Measurements from ENCODE around the gene SHISA8.

GRCh38 chr22:41902932-41903421 lies 11.9 kb downstream of the SHISA8 start:
- no peak for TF ChIP-seq CTCF (IDR thresholded peaks at IDR 0.05; ENCODE audit: insufficient read depth, low read length, poor library complexity, severe bottlenecking)
- TF ChIP-seq EZH2phosphoT487 (conservative IDR thresholded peaks at IDR 0.05; ENCODE audit: low read length): no peak

All from SU-DHL-6 (cell line).